A673 (cell line): ENCODE measurements around the gene PASK. TPM values are rescaled to one million over a fixed set of nuclear protein-coding genes. Genes with fewer than 3 reads are reported as not detected.

Experiments used
- BruUV-seq: library from RNA; stranded (reverse); fragments of 400-500 nt; replicated peaks from 2 replicates; lab custom pipeline; 2021; lab: Mats Ljungman, UMichigan
- CTCF ChIA-PET: fragments of 300-600 bp; sonication (Branson Sonifier 250); formaldehyde crosslinking; loops from one replicate; lab custom pipeline; 2022; ENCODE audit warnings: antibody characterized with exemption; lab: Charles Lee
- POLR2A ChIA-PET: fragments of 300-600 bp; sonication (Branson Sonifier 250); formaldehyde crosslinking; loops from one replicate; lab custom pipeline; 2022; ENCODE audit warnings: antibody characterized with exemption; ENCODE audit not compliant: low non-redundant PET; lab: Charles Lee
- DNase-seq: peaks from one replicate; pipeline ENCODE4 v3.0.0-alpha.2; 2015; ENCODE audit warnings: low spot score
- H3K27ac ChIP-seq: fragments of 200-600 bp; sonication (generic); 2 replicates; pipeline ENCODE4 v1.5.1; 2016; ENCODE audit warnings: mixed run types, low read depth, mild to moderate bottlenecking, mixed read lengths, antibody characterized with exemption, low read length; ENCODE audit not compliant: poor library complexity, severe bottlenecking
- H3K27me3 ChIP-seq: fragments of 200-600 bp; sonication (generic); replicated peaks from 2 replicates; pipeline ENCODE4 v1.6.1; 2017; ENCODE audit warnings: mixed run types, low read depth, mild to moderate bottlenecking, mixed read lengths, antibody characterized with exemption, low read length; ENCODE audit not compliant: insufficient read depth, poor library complexity
- H3K36me3 ChIP-seq: fragments of 200-600 bp; sonication (generic); 2 replicates; pipeline ENCODE4 v1.6.1; 2016; ENCODE audit warnings: mixed run types, mild to moderate bottlenecking, mixed read lengths, antibody characterized with exemption, low read length; ENCODE audit not compliant: insufficient read depth, poor library complexity, severe bottlenecking
- H3K4me1 ChIP-seq: fragments of 200-600 bp; sonication (generic); 2 replicates; pipeline ENCODE4 v1.6.1; 2017; ENCODE audit warnings: mixed run types, mild to moderate bottlenecking, mixed read lengths, antibody characterized with exemption, low read length; ENCODE audit not compliant: insufficient read depth, poor library complexity, severe bottlenecking
- H3K4me3 ChIP-seq: fragments of 200-600 bp; sonication (generic); 2 replicates; pipeline ENCODE4 v1.5.1; 2016; ENCODE audit warnings: low read depth, mixed run types, mild to moderate bottlenecking, mixed read lengths, low read length; ENCODE audit not compliant: poor library complexity, severe bottlenecking
- H3K9me3 ChIP-seq: fragments of 200-600 bp; sonication (generic); 2 replicates; pipeline ENCODE4 v1.6.1; 2016; ENCODE audit warnings: mixed run types, low read depth, mild to moderate bottlenecking, mixed read lengths, antibody characterized with exemption, low read length; ENCODE audit not compliant: poor library complexity, severe bottlenecking
- EZH2 ChIP-seq: fragments of 200-600 bp; sonication (generic); IDR thresholded peaks from 2 replicates; pipeline ENCODE4 v1.6.1; 2017; ENCODE audit warnings: borderline replicate concordance, low read depth, mild to moderate bottlenecking, mixed read lengths, antibody characterized with exemption, low read length; ENCODE audit not compliant: poor library complexity, severe bottlenecking
- intact Hi-C: fragments of 100-400 bp; cut with micrococcal nuclease; formaldehyde crosslinking; loops from one replicate; pipeline ENCODE4 v1.10.0; 2022; ENCODE audit not compliant: unreplicated experiment
- total RNA-seq: library from RNA; stranded (reverse); gene quantifications from 2 replicates; pipeline ENCODE4 v1.2.3, GENCODE V29; 2021
- TF ChIP-seq, protein P1 (sequence below): fragments of 300-800, 200-600 bp; sonication (generic); conservative IDR thresholded peaks from 2 replicates; pipeline ENCODE4 v1.5.1; 2017; ENCODE audit warnings: low read depth, mild to moderate bottlenecking, antibody characterized with exemption, low read length, moderate library complexity, mixed read lengths

The PASK gene
- total RNA-seq, 1 experiment from 2014 or later, result 59.4 TPM

GRCh38 chr2:241180495-241180894 is 31.2 kb upstream of the PASK start:
- H3K27ac ChIP-seq, result no peak overlapping the region
- POLR2A ChIA-PET, result no interaction called here
- CTCF ChIA-PET, result no interaction called here
- no peaks in the 10 kb centered on the region for H3K36me3 ChIP-seq
- H3K9me3 ChIP-seq, result no peaks in the 10 kb centered on the region
- no TSS peak for BruUV-seq
- H3K4me1 ChIP-seq, result no peaks in the 10 kb centered on the region
- H3K4me3 ChIP-seq, result no peak overlapping the region
- intact Hi-C loops, result no loop called here
- TF ChIP-seq, protein P1, sequence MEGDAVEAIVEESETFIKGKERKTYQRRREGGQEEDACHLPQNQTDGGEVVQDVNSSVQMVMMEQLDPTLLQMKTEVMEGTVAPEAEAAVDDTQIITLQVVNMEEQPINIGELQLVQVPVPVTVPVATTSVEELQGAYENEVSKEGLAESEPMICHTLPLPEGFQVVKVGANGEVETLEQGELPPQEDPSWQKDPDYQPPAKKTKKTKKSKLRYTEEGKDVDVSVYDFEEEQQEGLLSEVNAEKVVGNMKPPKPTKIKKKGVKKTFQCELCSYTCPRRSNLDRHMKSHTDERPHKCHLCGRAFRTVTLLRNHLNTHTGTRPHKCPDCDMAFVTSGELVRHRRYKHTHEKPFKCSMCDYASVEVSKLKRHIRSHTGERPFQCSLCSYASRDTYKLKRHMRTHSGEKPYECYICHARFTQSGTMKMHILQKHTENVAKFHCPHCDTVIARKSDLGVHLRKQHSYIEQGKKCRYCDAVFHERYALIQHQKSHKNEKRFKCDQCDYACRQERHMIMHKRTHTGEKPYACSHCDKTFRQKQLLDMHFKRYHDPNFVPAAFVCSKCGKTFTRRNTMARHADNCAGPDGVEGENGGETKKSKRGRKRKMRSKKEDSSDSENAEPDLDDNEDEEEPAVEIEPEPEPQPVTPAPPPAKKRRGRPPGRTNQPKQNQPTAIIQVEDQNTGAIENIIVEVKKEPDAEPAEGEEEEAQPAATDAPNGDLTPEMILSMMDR, result no peak
- TF ChIP-seq EZH2, result no peak
- no peaks in the 10 kb centered on the region for H3K27me3 ChIP-seq
- no peak for DNase-seq

DNA sequence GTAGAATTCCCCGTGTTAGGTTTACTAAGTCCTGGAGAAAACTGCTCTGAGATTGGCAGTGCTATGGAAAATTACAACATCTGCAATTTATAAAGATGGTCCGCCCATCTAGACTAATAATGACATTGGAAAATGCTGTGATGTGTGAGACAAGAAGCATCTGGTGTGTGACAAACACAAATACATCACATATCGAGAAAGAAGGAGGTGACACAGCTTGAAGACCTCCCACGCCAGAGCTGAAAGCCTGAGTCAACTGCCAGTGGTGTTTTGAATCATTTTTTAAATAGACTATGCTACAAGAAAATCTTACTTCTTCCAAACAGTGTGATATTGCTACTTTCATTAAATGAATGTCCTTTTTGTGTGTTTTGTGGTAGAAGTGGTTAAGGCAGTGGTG is 30.6 kb upstream of the PASK start:
- CTCF ChIA-PET, result no interaction called here

GRCh38 chr2:241178961-241179360 is 29.7 kb upstream of the PASK start:
- no TSS peak for BruUV-seq
- intact Hi-C loops, result no loop called here
- no peak overlapping the region for H3K27ac ChIP-seq
- no peaks in the 10 kb centered on the region for H3K36me3 ChIP-seq
- DNase-seq, result no peak
- no peaks in the 10 kb centered on the region for H3K4me1 ChIP-seq
- TF ChIP-seq, protein P1, result no peak
- TF ChIP-seq EZH2, result no peak
- H3K27me3 ChIP-seq, result no peaks in the 10 kb centered on the region
- CTCF ChIA-PET, result no interaction called here
- POLR2A ChIA-PET, result no interaction called here
- H3K9me3 ChIP-seq, result no peaks in the 10 kb centered on the region
- no peak overlapping the region for H3K4me3 ChIP-seq

More for the DNA sequence above, 30.6 kb upstream of the PASK start:
- H3K9me3 ChIP-seq, result no peaks in the 10 kb centered on the region
- no peak overlapping the region for H3K4me3 ChIP-seq
- no peaks in the 10 kb centered on the region for H3K36me3 ChIP-seq
- intact Hi-C loops, result no loop called here
- no peaks in the 10 kb centered on the region for H3K4me1 ChIP-seq
- TF ChIP-seq EZH2, result no peak
- TF ChIP-seq, protein P1, result no peak
- no peaks in the 10 kb centered on the region for H3K27me3 ChIP-seq
- no peak for DNase-seq
- no peak overlapping the region for H3K27ac ChIP-seq
- BruUV-seq, result no TSS peak
- POLR2A ChIA-PET, result no interaction called here
